SK-N-SH (cell line): ENCODE measurements around the gene UTP11. TPM values are rescaled to one million over a fixed set of nuclear protein-coding genes. Genes with fewer than 3 reads are reported as not detected.

ENCODE experiments used
- CTCF ChIA-PET: fragments of 300-600, 350-600 bp; formaldehyde crosslinking; extraction: SDS; loops from one replicate; lab custom pipeline; 2021; lab: Yijun Ruan, JAX
- POLR2A ChIA-PET: fragments of 350-600 bp; sonication (Branson Sonifier 250); formaldehyde crosslinking; extraction: SDS; loops from one replicate; lab custom pipeline; 2020; ENCODE audit warnings: antibody characterized with exemption, inconsistent platforms; lab: Yijun Ruan, JAX
- DNase-seq: peaks from one replicate; pipeline ENCODE4 v3.0.0; 2012
- H2AFZ ChIP-seq: fragments of 200-600 bp; sonication (generic); 2 replicates; pipeline ENCODE4 v1.8.1; 2016; ENCODE audit warnings: antibody characterized with exemption, mild to moderate bottlenecking, low read depth
- H3F3A ChIP-seq: fragments of 200-600 bp; sonication (generic); replicated peaks from 2 replicates; pipeline ENCODE3; 2016; ENCODE audit warnings: antibody characterized with exemption, mild to moderate bottlenecking; ENCODE audit not compliant: insufficient read depth
- H3K27ac ChIP-seq, 2 experiments: fragments of 200-500 bp in 1 of 2; fragments of 200-600 bp in 1 of 2; sonication (Bioruptor generic) in 1 of 2; sonication (generic), shearing (Covaris generic) in 1 of 2; 2 replicates each; pipeline versions ENCODE4 v1.5.1 to v1.6.1; 2014 to 2016; ENCODE audit warnings: low read depth in 2 of 2, inconsistent platforms in 1 of 2, low read length in 1 of 2, mild to moderate bottlenecking in 1 of 2, mixed read lengths in 1 of 2
- H3K27me3 ChIP-seq: fragments of 200-600 bp; sonication (generic), shearing (Covaris generic); 2 replicates; pipeline ENCODE4 v1.6.1; 2016; ENCODE audit warnings: mixed run types; ENCODE audit not compliant: insufficient read depth
- H3K36me3 ChIP-seq, 2 experiments: fragments of 200-500 bp in 1 of 2; fragments of 200-600 bp in 1 of 2; sonication (Bioruptor generic) in 1 of 2; sonication (generic) in 1 of 2; replicated peaks in 1 of 2; 2 replicates each; pipeline versions ENCODE3 to v1.5.1; 2014 to 2016; ENCODE audit warnings: low read length in 1 of 2, mild to moderate bottlenecking in 1 of 2; ENCODE audit not compliant: insufficient read depth in 2 of 2, control insufficient read depth in 1 of 2
- H3K4me1 ChIP-seq, 2 experiments: fragments of 200-500 bp in 1 of 2; fragments of 200-600 bp in 1 of 2; sonication (Bioruptor generic) in 1 of 2; sonication (generic), shearing (Covaris generic) in 1 of 2; 2 replicates each; pipeline versions ENCODE4 v1.5.1 to v1.6.1; 2014 to 2016; ENCODE audit warnings: low read depth in 1 of 2, low read length in 1 of 2, mixed run types in 1 of 2; ENCODE audit not compliant: insufficient read depth in 2 of 2, control insufficient read depth in 1 of 2
- H3K4me2 ChIP-seq: fragments of 200-600 bp; sonication (generic), shearing (Covaris generic); 2 replicates; pipeline ENCODE4 v1.6.1; 2017; ENCODE audit warnings: mixed run types
- H3K4me3 ChIP-seq, 2 experiments: fragments of 200-500 bp in 1 of 2; fragments of 200-600 bp in 1 of 2; sonication (Bioruptor generic) in 1 of 2; sonication (generic), shearing (Covaris generic) in 1 of 2; 2 replicates each; pipeline versions ENCODE4 v1.5.1 to v1.8.1; 2014 to 2016; ENCODE audit warnings: low read depth in 2 of 2, inconsistent platforms in 1 of 2, low read length in 1 of 2, mild to moderate bottlenecking in 1 of 2, mixed read lengths in 1 of 2, moderate library complexity in 1 of 2
- H3K79me2 ChIP-seq: fragments of 200-600 bp; sonication (generic); 2 replicates; pipeline ENCODE4 v1.8.1; 2017; ENCODE audit warnings: mild to moderate bottlenecking; ENCODE audit not compliant: insufficient read depth
- H3K9ac ChIP-seq: fragments of 200-600 bp; sonication (generic); 2 replicates; pipeline ENCODE4 v1.6.1; 2017; ENCODE audit warnings: mixed run types
- H3K9me2 ChIP-seq: fragments of 200-600 bp; sonication (generic); 2 replicates; pipeline ENCODE4 v1.6.1; 2017; ENCODE audit warnings: mixed run types
- H3K9me3 ChIP-seq: fragments of 200-600 bp; sonication (generic); 2 replicates; pipeline ENCODE4 v1.6.1; 2017; ENCODE audit warnings: mixed run types, mild to moderate bottlenecking, moderate library complexity
- H4K20me1 ChIP-seq: fragments of 200-600 bp; sonication (generic); 2 replicates; pipeline ENCODE4 v1.6.1; 2017; ENCODE audit warnings: mild to moderate bottlenecking, mixed run types; ENCODE audit not compliant: insufficient read depth
- EP300 ChIP-seq, 2 experiments: IDR thresholded peaks; 2 replicates each; pipeline versions ENCODE4 v1.4.0 to v1.6.1; 2012; ENCODE audit warnings: borderline replicate concordance in 1 of 2, low read depth in 1 of 2, low read length in 1 of 2
- FOSL2 ChIP-seq: IDR thresholded peaks from 2 replicates; pipeline ENCODE4 v1.4.0; 2012; ENCODE audit warnings: low read depth, mild to moderate bottlenecking, moderate library complexity, borderline replicate concordance
- FOXJ3 ChIP-seq: sonication (generic); formaldehyde crosslinking; IDR thresholded peaks from 2 replicates; pipeline ENCODE4 v1.5.1; 2020; ENCODE audit warnings: mild to moderate bottlenecking, missing genetic modification reagents
- FOXM1 ChIP-seq: IDR thresholded peaks from 2 replicates; pipeline ENCODE4 v1.4.0; 2012; ENCODE audit warnings: low read depth, mild to moderate bottlenecking
- GATA2 ChIP-seq: sonication (generic); formaldehyde crosslinking; IDR thresholded peaks from 2 replicates; pipeline ENCODE4 v1.5.0; 2020; ENCODE audit warnings: mild to moderate bottlenecking, missing genetic modification reagents
- MAX ChIP-seq: IDR thresholded peaks from 2 replicates; pipeline ENCODE4 v1.4.0; 2012; ENCODE audit warnings: low read depth
- PBX3 ChIP-seq: IDR thresholded peaks from 2 replicates; pipeline ENCODE4; 2012
- POLR2AphosphoS5 ChIP-seq: IDR thresholded peaks from 2 replicates; pipeline ENCODE4 v1.6.1; 2012; ENCODE audit warnings: low read depth, low read length
- RAD21 ChIP-seq: IDR thresholded peaks from 2 replicates; pipeline ENCODE4 v1.6.1; 2012; ENCODE audit warnings: mild to moderate bottlenecking, low read length
- RCOR1 ChIP-seq: fragments of 150-350 bp; IDR thresholded peaks from 2 replicates; pipeline ENCODE4 v1.6.1; 2017; ENCODE audit warnings: antibody characterized with exemption, low read length
- REST ChIP-seq: IDR thresholded peaks from 2 replicates; pipeline ENCODE4 v1.6.1; 2012; ENCODE audit warnings: mild to moderate bottlenecking, low read depth, low read length, moderate library complexity
- RXRA ChIP-seq: IDR thresholded peaks from 2 replicates; pipeline ENCODE4 v1.4.0; 2012; ENCODE audit warnings: low read depth, mild to moderate bottlenecking, borderline replicate concordance
- SMC3 ChIP-seq: IDR thresholded peaks from 2 replicates; pipeline ENCODE4 v1.6.1; 2012; ENCODE audit warnings: low read depth, low read length, improper control_type of control experiment
- USF2 ChIP-seq: fragments of 150-350 bp; IDR thresholded peaks from 2 replicates; pipeline ENCODE4 v1.6.1; 2017; ENCODE audit warnings: antibody characterized with exemption, low read length, low read depth, borderline replicate concordance
- YY1 ChIP-seq: IDR thresholded peaks from 2 replicates; pipeline ENCODE4 v1.4.0; 2012; ENCODE audit warnings: low read depth, mild to moderate bottlenecking
- ZBTB33 ChIP-seq: IDR thresholded peaks from 2 replicates; pipeline ENCODE4 v1.4.0; 2012; ENCODE audit warnings: low read depth, borderline replicate concordance
- WGBS: methylation state at CpG from one replicate; pipeline ENCODE4 v1.1.6; 2017; ENCODE audit warnings: low lambda C conversion rate; 5-methylcytosine and 5-hydroxymethylcytosine counted together
- polyA plus RNA-seq, 3 experiments: library from polyadenylated mRNA; depleted of rRNA; stranded (reverse); fragments of >200 nt; gene quantifications; 2 replicates each; pipeline ENCODE4 v1.2.3, GENCODE V29; 2012

The UTP11 gene
- polyA plus RNA-seq, 1 of the 3 experiments (the other 2 are of a cell fraction), result 26.8 TPM

- Histone ChIP-seq H3K9me2 (no peaks in the 10 kb centered on the region), H3K36me3 (no peaks in the 10 kb centered on the region), H3K4me3 (no peak overlapping the region), H3K79me2 (no peaks in the 10 kb centered on the region), H3K9me3 (no peaks in the 10 kb centered on the region), H3K27me3 (peaks cover 70% of the 10 kb centered on the region; the same call in 1 of the 2 replicates), H3F3A (no peaks in the 10 kb centered on the region), H2AFZ (no peak overlapping the region), H3K27ac (no peak overlapping the region), H3K4me2 (no peak overlapping the region), H4K20me1 (no peaks in the 10 kb centered on the region), H3K9ac (no peak overlapping the region), H3K4me1 (peaks cover 0 to 14% of the 10 kb centered on the region in 2 experiments; a peak in 1 of 4 replicates)
- ChIA-PET CTCF (interaction anchor here (1.0 to 4.7 kb wide), 3 partner anchors 8 to 39 kb away, joined by 3 to 36 read pairs (median 7); no protein-coding TSS in a partner anchor), POLR2A (no interaction called here)
- no peak for TF ChIP-seq PBX3
- no peak for TF ChIP-seq ZBTB33
- TF ChIP-seq RXRA, result no peak
- TF ChIP-seq FOXJ3 (CRISPR knock-in tag), result no peak
- TF ChIP-seq SMC3, result no peak
- no peak for TF ChIP-seq POLR2AphosphoS5
- TF ChIP-seq MAX, result no peak
- TF ChIP-seq GATA2 (CRISPR knock-in tag), result no peak
- TF ChIP-seq EP300 (IDR thresholded peaks at IDR 0.05; ENCODE audit: borderline replicate concordance in 1 of 2, low read depth in 1 of 2, low read length in 1 of 2), result no peak
- no peak for TF ChIP-seq FOXM1
- TF ChIP-seq RAD21, result no peak
- no peak for TF ChIP-seq REST
- no peak for TF ChIP-seq USF2
- TF ChIP-seq RCOR1, result no peak
- TF ChIP-seq YY1, result no peak
- no peak for TF ChIP-seq FOSL2
- DNase-seq, result no peak
- no CpG with 5 or more reads among the region's 3 CpGs for WGBS
These were observed 56.4 kb downstream of the UTP11 start for GRCh38 chr1:38068980-38069340.
